PC-9 (cell line): Measurements from ENCODE around the gene NXPH1.

Experiments used
- CTCF ChIP-seq: fragments of 200-600 bp; sonication (generic); conservative IDR thresholded peaks from 2 replicates; pipeline ENCODE4 v1.6.1; 2017; ENCODE audit warnings: mixed run types, antibody characterized with exemption, mild to moderate bottlenecking, moderate library complexity
- EZH2 ChIP-seq: fragments of 200-600 bp; sonication (generic); IDR thresholded peaks from 2 replicates; pipeline ENCODE4 v1.8.0; 2017; ENCODE audit warnings: antibody characterized with exemption, low read depth

GRCh38 chr7:8408871-8409270, 24.5 kb upstream of the NXPH1 start:
- TF ChIP-seq EZH2 (no peak), CTCF (no peak)
